WI38 (cell line): ENCODE measurements around the gene LRMDA.

ENCODE experiments used
- H3K4me3 ChIP-seq: 2 replicates; pipeline ENCODE4 v1.5.1; 2011; ENCODE audit warnings: low read depth, mild to moderate bottlenecking, control low read depth, low read length
- TF ChIP-seq, protein P1 (sequence below): IDR thresholded peaks from 2 replicates; pipeline ENCODE4 v1.5.1; 2012; ENCODE audit warnings: low read depth, mild to moderate bottlenecking, control low read depth, low read length

The LRMDA gene

DNA sequence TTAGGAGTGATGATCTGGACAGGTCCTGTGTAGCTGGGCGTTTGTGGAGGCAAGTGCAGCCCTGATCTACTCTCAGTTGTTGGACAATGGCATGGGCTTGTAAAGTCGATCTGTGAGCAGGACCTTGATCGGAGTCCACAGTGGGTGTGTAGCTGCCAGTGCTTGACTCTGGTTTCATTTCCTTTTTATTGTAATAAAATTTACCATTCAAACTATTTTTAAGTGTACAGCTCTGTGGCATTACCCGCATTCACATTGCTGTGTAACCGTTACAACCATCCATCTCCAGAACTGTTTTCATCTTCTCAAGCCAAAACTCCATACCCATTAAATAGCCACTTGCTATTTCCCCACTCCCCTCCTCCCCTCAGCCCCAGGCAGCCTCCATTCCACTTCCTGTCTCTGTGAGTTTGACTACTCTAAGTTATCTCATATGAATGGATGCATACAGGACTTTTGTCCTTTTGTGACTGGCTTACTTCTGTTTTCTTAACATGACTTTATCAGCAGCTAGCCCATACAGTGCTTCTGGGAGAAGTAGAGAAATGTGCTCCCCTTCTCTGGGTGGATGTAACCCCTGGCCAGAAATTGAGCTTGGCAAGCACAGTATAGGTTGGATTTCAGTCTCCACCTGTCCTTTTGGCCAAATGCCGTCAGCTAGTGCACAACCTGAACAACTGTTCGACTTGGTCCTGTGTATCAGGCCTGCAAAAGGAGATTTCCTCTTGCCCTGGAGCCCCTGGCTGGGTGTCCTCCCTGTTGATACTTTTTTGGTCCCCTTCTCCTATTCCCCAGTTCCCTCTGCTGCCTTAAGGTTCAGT lies 180.0 kb downstream of the LRMDA start:
- H3K4me3 ChIP-seq = no peak overlapping the region
- TF ChIP-seq, protein P1, sequence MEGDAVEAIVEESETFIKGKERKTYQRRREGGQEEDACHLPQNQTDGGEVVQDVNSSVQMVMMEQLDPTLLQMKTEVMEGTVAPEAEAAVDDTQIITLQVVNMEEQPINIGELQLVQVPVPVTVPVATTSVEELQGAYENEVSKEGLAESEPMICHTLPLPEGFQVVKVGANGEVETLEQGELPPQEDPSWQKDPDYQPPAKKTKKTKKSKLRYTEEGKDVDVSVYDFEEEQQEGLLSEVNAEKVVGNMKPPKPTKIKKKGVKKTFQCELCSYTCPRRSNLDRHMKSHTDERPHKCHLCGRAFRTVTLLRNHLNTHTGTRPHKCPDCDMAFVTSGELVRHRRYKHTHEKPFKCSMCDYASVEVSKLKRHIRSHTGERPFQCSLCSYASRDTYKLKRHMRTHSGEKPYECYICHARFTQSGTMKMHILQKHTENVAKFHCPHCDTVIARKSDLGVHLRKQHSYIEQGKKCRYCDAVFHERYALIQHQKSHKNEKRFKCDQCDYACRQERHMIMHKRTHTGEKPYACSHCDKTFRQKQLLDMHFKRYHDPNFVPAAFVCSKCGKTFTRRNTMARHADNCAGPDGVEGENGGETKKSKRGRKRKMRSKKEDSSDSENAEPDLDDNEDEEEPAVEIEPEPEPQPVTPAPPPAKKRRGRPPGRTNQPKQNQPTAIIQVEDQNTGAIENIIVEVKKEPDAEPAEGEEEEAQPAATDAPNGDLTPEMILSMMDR = no peak

DNA sequence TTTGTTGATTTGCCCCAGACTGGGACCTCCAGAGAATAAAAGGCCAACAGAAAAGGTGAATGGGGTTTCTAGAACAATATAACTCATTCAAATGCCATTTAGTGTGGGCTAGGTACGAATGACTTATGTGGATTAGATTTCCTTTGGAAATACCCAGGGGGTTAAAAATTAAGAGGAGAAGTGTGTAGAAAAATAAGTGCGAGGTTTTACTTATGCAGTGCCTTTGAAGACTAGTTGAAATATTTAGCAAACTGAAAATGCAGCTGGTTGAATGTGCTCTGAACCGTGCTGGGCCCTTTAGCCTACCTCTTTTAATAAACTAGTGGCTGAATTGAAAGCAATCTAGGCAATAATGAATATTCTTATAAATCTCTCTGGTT lies 180.6 kb downstream of the LRMDA start:
- no peak overlapping the region for H3K4me3 ChIP-seq
- TF ChIP-seq, protein P1 = no peak

DNA sequence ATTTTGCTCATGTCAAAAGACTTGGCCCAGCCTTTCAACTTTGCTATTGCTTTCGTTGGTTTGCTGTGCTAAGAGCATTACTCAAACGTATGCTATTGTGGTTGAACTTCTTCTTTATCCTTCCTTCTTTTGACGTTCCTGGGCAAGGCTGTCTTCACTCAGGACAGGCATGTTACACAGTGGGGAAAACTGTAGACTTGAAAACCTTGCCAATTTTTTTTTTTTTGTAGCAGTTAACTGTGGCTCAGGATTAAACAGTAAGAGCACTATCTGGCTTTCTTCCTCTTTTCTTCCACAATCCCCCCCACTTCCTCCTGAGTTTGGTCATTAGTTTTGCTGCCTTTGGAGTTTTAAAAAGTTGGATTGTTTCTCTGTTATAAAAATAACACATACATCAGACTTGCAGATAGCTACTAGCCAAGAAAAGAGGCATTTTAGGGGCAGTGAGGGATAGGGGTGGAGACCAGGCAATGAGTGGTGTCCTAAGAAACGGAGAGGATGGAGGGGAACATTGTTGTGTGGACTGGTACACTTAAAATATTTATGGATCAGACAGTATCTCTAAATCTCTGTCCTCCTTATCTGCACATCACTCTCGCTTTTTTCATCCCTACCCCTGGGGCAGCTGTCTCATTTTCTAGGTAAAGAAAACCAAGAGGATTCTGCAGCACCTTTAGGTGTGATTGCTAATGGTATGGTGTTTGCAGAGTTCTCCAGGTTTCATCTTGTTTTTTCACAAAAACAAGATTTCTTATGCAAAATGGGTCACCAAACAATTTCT lies 181.7 kb downstream of the LRMDA start:
- TF ChIP-seq, protein P1 = no peak
- H3K4me3 ChIP-seq = no peak overlapping the region

DNA sequence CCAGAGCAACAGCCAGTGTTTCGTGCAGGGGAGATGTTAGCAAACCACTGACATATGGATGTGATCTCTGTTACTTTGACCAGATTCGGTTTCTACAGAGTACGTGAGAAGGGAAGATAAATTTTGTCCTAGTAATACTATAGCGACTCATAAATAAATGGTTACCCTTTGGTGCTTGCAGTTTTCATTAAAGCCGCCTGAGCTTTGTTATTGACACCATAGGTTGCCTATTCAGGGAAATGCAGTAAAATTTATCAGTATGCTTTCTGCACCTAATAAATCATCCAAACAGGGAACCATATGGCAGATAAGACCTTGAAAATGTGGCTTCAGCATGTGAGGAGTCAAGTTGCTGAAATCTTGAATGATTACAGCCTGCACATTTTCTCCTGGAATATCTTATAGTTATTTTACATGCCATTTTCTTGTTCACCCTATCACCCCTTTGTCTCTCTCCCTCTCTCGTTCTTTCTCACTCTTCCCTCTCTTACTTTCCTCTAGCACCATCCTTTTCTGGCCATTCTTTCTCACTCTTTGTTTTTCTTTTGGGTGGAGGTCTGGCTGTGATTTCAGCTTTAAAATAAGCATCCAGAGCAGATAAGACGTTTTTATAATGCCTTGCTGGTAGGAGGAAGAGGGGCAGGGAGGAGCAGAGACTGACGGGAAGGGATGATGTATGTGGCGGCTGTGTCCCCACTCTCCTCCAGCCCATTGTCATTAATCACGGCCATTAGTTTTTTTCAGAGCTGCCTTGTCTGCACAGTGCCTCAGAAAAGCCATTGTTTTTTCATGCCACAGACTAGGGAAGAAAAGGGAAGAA lies 182.5 kb downstream of the LRMDA start:
- TF ChIP-seq, protein P1 = no peak
- H3K4me3 ChIP-seq = no peak overlapping the region

DNA sequence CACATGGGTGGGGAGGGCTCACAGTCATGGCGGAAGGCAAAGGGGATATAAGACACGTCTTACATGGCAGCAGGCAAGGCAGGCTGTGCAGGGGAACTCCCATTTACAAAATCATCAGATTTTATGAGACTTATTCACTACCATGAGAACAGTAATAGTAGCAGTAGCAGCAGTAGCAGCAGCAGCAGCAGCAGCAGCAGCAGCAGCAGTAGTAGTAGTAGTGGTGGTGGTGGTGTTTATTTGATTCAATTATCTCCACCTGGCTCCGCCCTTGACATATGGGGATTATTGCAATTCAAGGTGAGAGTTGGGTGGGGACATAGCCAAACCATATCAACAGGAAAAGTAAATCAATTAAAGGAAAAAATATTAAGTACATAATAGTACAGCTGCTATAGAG lies 184.7 kb downstream of the LRMDA start:
- no peak overlapping the region for H3K4me3 ChIP-seq
- TF ChIP-seq, protein P1 = no peak

DNA sequence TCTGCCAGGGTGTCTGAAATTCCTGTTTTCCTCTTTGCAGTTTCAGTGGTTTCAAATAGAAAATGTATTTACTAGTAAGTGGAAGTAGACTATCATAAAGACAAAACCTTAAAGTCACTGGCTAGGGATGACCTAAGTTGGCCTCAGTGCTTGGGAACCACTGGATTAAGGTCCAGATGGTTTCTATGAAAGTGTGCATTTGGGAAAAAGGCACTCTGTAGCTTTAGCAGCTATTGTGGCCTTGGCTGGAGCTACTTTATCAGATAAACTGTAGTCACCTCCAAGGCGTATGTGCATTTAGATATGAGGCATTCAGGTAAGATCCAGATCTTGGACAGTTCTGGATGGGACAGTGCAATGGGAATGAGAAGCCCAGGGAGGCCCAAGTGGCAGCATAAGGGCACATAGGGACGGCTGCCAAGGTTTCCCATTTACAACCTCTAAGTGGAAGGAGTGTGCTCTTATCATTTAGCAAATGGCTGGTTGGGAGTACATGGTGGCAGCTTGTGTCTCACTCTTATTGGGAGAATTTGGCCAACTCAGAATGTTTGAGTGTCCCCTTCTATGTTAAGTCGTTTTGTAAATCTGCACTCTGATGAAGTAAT lies 185.6 kb downstream of the LRMDA start:
- no peak overlapping the region for H3K4me3 ChIP-seq
- TF ChIP-seq, protein P1 = no peak
